HTR-8/SVneo (cell line): ENCODE data around the gene RDH13.
"Not testable (repeated sequence)": the region's sequence is repeated elsewhere in the genome, so short reads cannot be mapped to it uniquely, and the experiment has no call there.

ENCODE experiments used
- DNase-seq: peaks from one replicate; pipeline ENCODE4 v3.0.0; 2011; ENCODE audit warnings: low spot score, mixed read lengths; ENCODE audit not compliant: insufficient read length
- FAIRE-seq: peaks from 2 replicates; lab custom pipeline; 2011; peaks lifted over from hg19 to GRCh38; lab: Jason Lieb, UNC

The RDH13 gene

GRCh38 chr19:55024111-55024510, 38.8 kb downstream of the RDH13 start:
- DNase-seq (no peak), FAIRE-seq (no peak)

- DNase-seq, FAIRE-seq: not testable (repeated sequence)
Observed at GRCh38 chr19:55020351-55020750, 42.6 kb downstream of the RDH13 start.

- no peak for FAIRE-seq
- no peak for DNase-seq
Observed at GRCh38 chr19:55018633-55019032, 44.3 kb downstream of the RDH13 start.

- DNase-seq: no peak
- FAIRE-seq: no peak
Observed at GRCh38 chr19:55018216-55018615, 44.7 kb downstream of the RDH13 start.

GRCh38 chr19:55016017-55016416, 46.9 kb downstream of the RDH13 start:
- DNase-seq: no peak

GRCh38 chr19:55015126-55015525, 47.8 kb downstream of the RDH13 start:
- FAIRE-seq (no peak), DNase-seq (no peak)

More at GRCh38 chr19:55016017-55016416, 46.9 kb downstream of the RDH13 start:
- FAIRE-seq: no peak

- FAIRE-seq: no peak
- DNase-seq: no peak
Observed at GRCh38 chr19:55014714-55015113, 48.2 kb downstream of the RDH13 start.

- FAIRE-seq: no peak
- no peak for DNase-seq
Observed at GRCh38 chr19:55013596-55013995, 49.4 kb downstream of the RDH13 start.

- no peak for DNase-seq
- no peak for FAIRE-seq
Observed at GRCh38 chr19:55012306-55012705, 50.6 kb downstream of the RDH13 start.

- FAIRE-seq: not testable (repeated sequence)
Observed at GRCh38 chr19:55010561-55010960, 52.4 kb downstream of the RDH13 start.

GRCh38 chr19:55008781-55009180, 54.2 kb downstream of the RDH13 start:
- FAIRE-seq, DNase-seq: not testable (repeated sequence)

More at GRCh38 chr19:55010561-55010960, 52.4 kb downstream of the RDH13 start:
- not testable (repeated sequence) for DNase-seq

- not testable (repeated sequence) for DNase-seq, FAIRE-seq
Observed at GRCh38 chr19:55008189-55008588, 54.8 kb downstream of the RDH13 start.

- FAIRE-seq, DNase-seq: not testable (repeated sequence)
Observed at GRCh38 chr19:55007537-55007936, 55.4 kb downstream of the RDH13 start.

GRCh38 chr19:55006795-55007194, 56.2 kb downstream of the RDH13 start:
- not testable (repeated sequence) for FAIRE-seq, DNase-seq

- DNase-seq (peak; percentile 51), FAIRE-seq (no peak)
Observed at GRCh38 chr19:55005684-55006488, 57.1 kb downstream of the RDH13 start.

- no peak for FAIRE-seq
- no peak for DNase-seq
Observed at GRCh38 chr19:55000761-55001160, 62.2 kb downstream of the RDH13 start.

GRCh38 chr19:54998751-54999239, 64.2 kb downstream of the RDH13 start:
- not testable (repeated sequence) for DNase-seq, FAIRE-seq

- DNase-seq: no peak
- FAIRE-seq: no peak
Observed at GRCh38 chr19:54995561-54995960, 67.4 kb downstream of the RDH13 start.
